Stimulated activated naive CD4-positive, alpha-beta T cell treated with Interleukin-2 at 50 U/mL for 16 hours (primary cell): ENCODE data around the gene ENTR1.
A peak's percentile ranks its signal among the peaks of the same experiment; 100 is the strongest.

ENCODE experiments used
- DNase-seq: peaks from one replicate; lab custom pipeline; 2025; lab: John Stamatoyannopoulos, UW

ENTR1 gene, protein sequence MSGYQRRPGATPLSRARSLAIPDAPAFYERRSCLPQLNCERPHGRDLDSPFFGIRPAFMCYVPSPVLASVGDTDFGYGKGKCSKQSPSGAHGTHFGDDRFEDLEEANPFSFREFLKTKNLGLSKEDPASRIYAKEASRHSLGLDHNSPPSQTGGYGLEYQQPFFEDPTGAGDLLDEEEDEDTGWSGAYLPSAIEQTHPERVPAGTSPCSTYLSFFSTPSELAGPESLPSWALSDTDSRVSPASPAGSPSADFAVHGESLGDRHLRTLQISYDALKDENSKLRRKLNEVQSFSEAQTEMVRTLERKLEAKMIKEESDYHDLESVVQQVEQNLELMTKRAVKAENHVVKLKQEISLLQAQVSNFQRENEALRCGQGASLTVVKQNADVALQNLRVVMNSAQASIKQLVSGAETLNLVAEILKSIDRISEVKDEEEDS

DNA sequence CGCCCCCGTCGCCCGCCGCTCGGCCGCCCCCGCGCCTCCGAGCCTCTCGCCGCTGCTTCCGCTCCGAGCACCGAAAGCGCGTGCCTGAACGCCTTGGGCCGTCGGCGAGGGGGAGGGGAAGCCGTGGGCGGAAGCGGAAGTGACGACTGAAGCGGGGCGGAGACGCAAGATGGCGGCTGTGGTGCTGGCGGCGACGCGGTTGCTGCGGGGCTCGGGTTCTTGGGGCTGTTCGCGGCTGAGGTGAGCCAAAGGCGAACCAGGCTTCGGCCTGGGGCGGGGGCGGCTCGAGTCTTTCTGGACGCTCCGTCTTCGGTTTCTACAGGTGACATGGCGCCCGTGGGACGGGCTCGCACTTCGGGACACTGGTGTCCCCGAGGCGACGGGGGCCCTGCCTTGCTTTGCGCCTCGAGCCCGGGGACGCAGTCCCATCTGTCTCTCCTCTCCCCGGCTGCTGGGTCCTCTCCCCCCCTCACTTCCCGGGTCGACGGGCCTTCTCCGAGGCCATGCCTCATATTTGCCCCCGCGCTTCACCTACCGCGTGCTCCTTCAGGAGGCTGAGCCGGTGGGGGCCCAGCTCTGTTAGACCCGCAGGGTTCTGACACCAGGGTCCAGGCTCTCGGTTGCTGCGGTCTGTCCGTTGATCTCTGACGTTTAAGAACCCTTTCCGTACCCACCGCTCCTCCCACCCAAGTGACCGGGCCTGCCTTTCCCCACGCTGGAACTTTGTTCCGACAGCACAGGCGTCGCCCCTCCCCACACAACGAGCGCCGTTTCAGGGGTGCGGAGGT is at the start of gene ENTR1, which contains the start of gene PMPCA:
ENTR1 (minus strand) TSS at position 115 of the 788 bp plus-strand sequence. CDS start 217 bp downstream, outside the sequence.
PMPCA (plus strand) TSS at position 159 of the 788 bp plus-strand sequence; CDS start at position 170, 11 bp downstream.
- peak; percentile 93 for DNase-seq

DNA sequence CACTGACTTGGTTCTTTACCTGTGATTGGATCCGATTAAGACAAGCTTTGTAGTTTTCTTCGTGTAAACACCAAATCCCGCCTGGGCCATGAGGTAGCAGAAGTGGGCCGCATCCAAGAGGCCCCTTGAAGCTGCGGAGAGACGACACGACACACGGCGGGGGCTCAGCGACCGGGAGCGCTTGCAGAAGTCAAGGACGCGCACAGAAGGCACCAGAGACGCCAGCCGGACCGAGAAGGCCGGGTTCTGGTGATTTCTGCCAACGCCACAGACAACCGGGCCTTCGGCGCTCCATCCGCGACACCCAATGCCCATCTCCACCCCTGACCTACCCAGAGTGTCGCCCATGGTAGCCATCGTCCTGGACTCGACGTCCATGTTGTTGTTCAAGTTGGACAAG is 49.0 kb upstream of the ENTR1 start:
- DNase-seq = no peak

DNA sequence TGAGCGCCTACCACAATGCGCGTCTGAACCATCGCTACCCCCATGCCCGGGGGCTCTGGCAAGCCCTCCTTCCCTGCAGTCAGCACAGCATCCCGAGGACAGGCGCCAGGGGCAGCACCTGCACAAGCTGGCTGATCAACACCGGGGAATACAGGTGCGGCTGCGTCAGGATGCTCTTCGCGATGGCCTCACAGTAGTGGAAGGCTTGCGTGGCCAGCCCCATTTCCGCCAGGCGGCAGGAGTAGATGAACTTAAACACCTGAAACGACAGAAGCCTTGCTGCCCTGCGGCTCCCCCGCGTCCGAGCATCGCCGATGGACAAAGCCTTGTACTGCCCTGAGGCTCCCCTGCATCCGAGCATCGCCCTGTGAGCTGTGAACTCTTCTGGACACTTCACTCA is 46.9 kb upstream of the ENTR1 start:
- DNase-seq = no peak

DNA sequence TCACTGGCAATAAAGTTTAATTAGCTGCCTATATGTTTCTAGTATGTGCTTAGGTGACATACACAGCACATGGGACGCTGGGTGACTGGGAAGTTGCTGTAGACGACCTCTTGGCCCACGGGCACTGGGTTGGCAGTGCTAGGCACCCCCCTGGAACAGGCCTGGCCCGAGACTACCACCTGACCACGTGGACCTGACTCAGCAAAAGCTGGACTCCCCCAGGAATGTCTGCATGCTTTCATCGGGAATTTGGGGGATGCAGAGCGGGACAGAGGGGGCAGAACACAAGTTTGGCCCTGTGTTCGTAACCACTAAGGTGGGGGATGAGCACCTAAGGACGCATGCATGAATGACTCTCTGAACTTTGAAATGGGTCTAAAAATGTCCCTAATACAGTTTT is 45.8 kb upstream of the ENTR1 start:
- no peak for DNase-seq

DNA sequence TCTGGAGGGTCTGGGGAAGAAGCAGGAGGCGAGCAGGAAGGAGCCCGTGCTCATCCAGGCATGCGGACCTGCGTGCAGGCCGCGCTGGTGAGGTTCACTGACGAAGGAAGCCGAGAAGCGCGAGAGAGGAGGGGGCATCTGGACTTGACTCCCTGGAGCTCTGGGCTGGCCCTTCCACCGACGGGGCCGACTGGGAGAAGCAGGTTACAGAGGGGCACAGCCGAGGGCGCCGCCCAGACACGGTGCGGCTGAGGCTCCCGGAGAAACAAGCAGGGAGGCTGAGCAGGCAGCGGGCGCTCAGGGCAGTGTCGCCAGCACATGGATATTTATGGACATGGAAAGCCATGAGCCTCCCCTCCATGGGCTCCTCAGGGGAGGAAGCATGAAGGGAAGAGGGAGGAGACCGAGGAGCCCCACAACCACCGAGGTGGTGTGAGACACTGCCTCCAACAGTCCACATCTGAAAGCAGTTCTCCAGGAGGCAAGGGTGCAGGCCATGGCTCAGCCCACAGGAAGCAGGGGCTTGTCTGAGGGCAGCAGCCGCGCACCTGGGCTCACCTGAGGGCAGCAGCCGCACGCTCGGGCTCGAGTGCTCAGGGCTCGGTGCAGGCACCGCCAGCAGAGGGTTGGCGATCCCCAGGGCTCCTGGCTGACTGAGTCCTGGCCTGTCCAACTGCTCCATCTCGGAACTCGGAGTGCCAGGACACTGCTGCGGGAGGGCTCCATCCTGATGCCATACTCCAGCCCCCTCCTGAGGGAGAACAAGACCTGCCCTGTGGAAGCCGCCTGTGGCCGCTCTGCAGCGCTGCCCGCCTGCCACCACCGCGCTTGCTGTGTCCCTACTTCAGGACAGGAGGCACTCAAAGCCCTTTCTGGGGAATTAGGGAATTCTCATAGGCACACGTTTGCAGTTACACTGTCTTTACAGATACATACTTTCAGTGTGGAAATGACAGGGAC is 44.9 kb upstream of the ENTR1 start:
- no peak for DNase-seq

DNA sequence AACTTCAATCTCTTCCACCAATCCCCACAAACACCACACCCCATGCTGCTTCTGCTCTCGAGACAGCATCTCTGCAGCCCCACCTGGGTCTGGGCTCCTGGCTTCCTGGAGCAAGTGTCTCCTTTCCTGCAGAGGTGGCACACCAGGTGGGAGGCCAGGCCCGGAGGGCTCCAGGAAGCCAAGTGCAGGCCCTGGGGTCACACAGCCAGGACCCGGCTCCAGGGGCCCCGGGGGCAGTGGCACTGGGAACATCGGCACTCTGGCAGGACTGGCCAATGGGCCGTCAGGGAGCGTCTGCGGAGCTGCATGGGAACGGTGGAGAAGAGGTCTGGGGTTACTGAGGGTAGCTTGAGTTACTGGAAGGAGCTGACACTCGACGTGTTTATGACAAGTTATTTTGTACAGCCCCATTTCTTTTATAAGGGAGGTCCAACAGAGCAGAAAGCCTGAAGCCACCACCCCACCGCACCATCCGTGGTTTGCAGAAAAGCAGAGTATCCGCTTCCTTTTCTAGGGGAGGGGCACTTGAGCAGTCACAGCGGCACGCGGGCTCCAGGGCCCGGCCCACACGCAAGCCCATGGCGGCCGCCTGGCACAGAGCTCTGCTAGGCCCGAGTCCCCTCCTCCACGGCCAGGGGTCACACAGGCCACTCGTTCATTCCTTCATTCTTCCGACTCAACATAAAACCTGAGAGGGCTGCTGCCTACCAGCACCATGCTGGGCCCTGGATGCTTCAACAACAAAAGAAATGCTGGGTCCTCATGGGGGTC is 43.8 kb upstream of the ENTR1 start:
- no peak for DNase-seq

DNA sequence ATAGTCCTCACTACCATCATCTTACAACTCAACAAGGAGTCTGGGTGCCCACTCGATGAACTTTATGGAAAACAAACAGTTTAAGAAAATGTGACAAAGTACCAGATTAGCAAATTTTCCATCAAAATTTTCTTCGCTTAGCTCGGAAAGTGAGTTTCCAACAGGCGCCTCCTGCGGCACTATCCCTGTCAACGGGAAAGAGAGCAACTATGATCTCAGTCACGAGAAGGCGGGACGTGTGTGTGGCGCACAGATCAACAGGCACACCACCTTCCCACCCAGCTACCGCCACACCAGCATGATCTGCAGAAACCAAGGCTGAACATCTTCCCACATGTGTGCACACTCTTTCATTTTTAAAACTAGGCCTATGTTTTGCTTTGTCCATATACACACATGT is 42.9 kb upstream of the ENTR1 start:
- DNase-seq = no peak

DNA sequence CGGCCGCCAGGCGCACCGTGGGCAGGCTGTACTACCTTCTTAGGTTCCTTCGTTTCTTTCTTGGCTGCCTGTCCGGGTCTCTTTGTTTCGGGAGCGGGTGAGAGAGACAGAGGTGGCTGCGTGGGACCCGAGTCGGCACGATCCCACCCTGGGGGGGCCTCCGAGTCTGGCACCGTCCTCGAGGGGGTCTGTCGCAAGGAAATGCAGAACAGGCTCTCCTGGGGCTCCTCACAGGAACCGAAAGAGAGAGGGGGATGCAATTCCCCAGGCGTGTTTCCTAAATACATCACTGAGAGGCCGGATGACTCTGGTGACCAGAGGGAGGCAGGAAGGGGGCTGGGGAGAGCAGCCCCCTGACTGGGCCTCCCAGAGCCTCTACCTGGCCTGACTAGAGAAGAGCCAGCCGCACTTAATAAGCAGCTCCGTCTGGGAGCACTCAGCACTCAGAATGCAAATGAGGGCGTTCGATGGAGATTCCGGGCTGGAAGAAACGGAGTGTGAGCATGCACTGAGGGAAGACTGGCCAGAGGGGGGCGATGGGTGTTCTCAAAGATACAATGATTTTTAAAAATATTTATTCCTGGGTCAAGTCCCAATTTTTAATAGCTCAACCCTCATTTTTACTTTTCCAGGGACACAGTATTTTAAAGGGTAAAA is 40.9 kb upstream of the ENTR1 start:
- no peak for DNase-seq

DNA sequence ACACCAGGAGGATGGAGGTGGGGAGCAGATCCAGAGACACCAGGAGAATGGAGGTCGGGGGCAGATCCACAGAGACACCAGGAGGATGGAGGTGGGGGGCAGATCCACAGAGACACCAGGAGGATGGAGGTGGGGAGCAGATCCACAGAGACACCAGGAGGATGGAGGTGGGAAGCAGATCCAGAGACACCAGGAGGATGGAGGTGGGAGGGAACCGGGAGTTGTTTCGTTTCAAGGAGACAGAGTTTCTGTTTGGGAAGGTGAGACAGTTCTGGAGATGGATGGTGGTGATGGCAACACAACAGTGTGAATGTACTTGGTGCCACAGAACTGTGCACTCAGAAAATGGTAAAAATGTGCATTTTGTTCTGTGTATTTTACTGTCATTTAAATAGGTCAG is 38.2 kb upstream of the ENTR1 start:
- DNase-seq = no peak

DNA sequence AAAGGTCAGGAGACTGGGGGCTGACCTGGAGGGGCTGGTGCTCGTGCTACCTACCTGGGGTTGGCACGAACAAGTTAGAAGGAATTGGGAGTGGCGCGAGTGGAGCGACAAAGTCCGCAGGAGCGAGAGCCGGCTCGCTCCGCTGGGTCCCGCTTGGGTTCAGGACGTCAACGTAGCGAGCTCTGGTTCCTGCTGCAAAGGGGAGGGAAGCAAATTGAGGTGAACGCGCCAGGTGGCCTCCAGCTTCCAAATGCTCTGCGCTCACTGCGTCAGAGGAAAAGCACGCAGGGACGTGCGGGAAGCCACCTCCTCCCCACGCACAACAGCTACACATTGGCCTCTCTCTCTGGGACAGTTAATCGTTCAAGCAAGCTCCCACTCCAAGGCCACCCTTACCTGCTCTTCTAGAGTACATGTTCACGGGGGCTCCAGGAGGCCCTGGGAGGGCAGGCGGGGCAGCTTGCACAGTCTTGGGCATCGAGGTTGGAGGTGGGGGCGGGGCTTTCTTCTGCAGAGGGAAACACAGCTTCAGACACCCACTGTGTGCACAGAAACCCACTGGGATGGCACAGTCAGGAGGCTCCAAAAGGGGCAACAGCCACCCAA is 36.9 kb upstream of the ENTR1 start:
- no peak for DNase-seq

DNA sequence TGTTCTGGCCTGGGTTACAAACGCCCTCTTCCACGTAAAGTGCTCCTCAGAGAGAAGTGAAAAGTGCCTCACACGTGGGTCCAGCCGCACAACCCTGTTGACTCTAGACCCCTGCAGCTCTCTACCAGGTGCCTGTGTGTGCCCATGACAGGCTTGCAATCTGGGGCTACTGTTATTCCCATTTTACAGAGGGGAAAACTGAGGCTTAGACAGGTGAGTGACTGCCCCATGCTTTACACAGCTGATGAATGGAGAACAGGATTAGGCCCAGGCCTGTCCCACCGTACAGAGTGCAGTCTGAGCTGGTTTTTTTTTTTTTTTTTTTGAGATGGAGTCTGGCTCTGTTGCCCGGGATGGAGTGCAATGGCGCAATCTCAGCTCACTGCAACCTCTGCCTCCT is 35.4 kb upstream of the ENTR1 start:
- no peak for DNase-seq

DNA sequence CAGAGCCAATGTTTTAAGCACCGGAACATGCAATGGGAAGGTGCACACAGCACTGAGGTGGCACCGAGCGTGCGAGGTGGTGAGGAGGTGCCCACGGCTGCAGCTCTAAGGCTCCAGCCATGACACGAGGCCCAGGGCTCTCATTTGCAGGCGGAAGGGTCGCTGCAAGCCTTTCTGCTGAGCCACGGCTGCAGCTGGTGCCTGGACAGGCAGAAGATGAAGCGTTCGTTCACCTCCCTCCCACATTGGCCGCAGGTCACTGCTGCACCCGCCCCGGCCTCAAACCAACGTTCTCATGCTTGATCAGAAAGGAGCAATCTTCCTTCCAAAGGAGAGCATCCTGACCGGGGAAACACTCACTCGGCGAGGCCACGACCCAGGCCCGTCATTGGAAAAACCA is 33.7 kb upstream of the ENTR1 start:
- DNase-seq = no peak

DNA sequence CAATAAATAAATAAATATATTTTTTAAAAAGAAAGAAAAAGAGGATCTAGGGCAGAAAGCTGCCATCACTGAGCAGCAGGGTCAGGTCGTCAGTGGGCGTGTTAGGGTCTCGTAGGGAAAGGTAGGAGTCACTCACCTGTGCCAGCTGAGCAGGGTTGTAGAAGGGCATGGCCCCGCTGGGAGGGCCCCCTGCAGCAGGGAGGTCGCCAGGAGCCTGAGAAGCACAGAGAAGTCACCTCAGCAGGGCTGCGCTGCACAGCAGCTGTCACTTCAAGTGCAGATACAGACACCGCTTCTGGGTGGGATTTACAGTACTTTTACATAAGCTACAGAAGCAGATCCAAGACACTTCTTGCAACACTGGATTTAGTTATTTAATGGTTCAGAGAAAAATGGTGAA is 33.3 kb upstream of the ENTR1 start:
- no peak for DNase-seq

DNA sequence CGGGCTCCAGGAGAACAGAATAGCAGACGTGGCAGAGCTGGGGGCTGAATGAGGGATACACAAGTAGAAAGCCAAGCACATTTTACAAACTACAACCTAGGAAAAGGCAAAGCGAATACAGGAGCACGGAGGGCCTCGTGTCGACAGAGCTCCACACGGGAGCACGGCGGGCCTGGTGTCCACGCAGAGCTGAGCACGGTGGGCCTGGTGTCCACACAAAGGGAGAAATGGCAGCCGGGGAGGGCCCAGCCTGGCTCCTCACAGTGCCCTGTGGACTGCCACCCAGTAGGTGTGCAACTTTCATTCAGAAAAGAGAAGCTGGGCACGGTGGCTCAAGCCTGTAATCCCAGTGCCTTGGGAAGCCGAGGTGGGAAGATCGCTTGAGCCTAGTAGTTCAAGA is 32.7 kb upstream of the ENTR1 start:
- no peak for DNase-seq

DNA sequence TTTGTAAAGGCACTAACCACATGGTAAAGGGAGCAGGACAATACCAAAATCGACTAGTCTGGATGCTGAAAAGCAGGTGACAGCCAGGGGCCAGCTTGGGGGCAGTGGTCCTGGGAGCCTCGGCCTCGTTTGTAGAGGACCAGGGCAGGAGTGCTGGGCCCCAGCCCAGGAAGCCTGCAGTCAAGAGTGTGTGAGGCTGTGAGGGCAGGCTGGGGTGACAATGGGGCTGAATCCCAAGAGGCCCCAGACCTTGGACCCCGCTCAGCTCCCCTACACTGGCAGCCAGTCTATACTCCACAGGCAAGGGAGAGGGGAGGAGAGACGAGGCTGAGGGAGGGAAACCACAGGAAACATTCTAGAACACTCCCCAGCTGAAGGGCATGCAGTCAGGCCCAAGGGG is 31.9 kb upstream of the ENTR1 start:
- DNase-seq = no peak

DNA sequence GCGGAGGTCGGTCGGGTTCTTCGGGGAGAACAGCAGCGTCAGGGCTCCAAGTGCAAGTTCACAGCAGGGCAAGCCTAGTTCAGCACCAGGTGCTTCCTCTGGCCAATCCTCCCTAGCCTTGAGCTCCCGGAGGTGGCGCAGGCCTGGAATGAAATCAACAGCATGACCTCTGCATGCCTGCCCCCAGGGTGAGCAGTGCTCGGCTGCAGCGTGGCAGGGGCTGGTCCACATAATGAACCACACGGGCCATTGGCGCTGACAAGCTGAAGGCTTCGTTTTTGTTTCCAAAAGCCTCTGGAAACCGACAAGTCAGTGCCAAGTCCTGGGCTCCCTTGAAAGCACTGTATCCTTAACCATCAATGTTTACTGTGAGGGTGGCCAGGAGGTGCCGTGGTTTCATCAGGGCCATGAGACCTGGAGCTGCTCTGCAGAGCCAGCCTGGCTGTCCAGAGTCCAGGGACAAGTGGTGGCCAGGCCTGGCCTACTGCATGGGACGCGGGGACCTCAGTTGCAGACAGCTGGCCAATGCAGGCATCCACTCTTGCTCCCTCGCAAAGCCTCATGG is 31.3 kb upstream of the ENTR1 start:
- DNase-seq = no peak

DNA sequence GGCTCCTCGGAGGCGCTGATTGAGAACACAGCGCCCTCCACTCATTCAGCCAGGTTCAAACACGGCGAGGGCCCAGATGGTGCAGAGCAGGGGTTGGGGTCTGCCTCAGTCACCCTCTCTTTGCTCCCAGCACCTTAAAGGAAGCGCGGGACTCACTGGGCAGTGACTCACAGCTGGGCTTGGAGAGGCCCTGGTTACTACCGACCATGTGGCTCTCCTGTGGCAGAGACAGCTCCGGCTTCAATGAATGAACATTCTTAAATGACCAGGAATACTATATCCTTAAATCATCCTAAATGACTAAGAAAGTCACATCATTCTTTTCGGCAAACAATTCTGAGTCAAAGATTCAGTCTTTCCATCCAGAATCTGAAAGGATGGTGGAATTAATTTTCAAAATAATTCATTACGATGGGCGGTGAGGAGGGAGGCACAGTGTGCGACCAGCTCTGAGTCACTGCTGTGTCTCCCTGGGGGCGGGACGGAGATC is 30.8 kb upstream of the ENTR1 start:
- no peak for DNase-seq

DNA sequence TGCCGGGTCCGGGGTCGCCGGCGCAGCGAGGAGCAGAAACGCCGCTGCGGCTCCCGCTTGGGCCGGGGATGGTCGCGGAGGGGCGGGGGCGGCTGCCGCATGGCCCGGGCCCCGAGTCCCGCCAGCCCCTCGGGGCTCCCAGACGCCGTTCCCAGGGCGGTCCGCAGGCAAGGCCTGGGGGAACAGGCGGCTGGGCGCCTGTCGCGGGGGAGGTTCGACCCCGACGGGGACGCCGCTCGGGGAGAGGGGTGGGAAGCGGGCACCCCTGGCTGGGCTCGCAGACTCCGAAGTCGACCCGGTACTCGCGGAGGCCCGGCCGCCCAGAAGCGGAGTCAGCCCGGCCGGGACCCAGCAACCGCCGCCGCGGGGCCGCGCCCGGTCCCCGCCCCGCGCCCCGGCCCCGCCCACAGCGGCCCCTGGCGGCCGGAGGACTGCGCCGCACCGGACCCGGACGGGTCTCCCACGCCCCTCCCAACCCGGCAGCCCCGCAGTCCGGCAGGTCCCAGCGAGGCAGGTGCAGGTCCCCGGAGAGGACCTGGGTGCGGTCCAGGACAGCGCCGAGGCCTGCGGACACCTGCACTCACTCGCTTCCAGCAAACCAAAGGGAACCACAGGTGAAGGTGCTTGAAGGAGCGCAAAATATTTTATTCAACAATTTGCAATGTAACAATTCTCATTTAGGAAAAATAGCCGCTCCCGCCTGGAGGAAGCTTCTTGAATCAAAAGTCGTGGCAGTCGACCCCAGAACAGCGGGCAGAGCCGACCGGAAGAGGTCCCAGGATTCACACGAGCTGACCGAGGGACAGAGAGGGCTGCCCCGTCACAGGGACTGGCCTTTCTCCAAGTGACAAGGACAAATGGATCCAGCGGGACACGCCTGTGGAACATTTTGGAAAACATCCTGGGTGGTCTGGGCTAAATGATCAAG is 29.3 kb upstream of the ENTR1 start, which contains the start of gene INPP5E:
INPP5E (minus strand) TSS at position 365 of the 928 bp plus-strand sequence. CDS start 426 bp downstream, outside the sequence.
- DNase-seq = peak; percentile 68
